Measurements from ENCODE around the gene EPS15. TPM values are rescaled to one million over a fixed set of nuclear protein-coding genes. Genes with fewer than 3 reads are reported as not detected.
A peak's percentile ranks its signal among the peaks of the same experiment; 100 is the strongest.

The EPS15 gene
- total and polyA plus RNA-seq, 2 donors (not counting 1 experiment from before 2014, with no cell fraction given) = 40.3 to 151 TPM

- Histone ChIP-seq H3K4me2 (replicated peaks; ENCODE audit: low read depth, low read length, poor library complexity, severe bottlenecking) (peak overlapping the region; percentile 70), H3K36me3 (replicated peaks in 1 of 2; ENCODE audit: control extremely low read depth in 1 of 2, control insufficient read depth in 1 of 2, extremely low read depth in 1 of 2, insufficient read depth in 2 of 2, low read length in 1 of 2) (no peaks in the 10 kb centered on the region), H3K27me3 (replicated peaks in 1 of 4; ENCODE audit: control extremely low read depth in 1 of 4, control insufficient read depth in 3 of 4, insufficient read depth in 4 of 4, low read length in 3 of 4) (no peaks in the 10 kb centered on the region), H3K4me3 (ENCODE audit: control extremely low read depth in 1 of 5, extremely low read depth in 1 of 5, insufficient read depth in 1 of 5, low read depth in 2 of 5, low read length in 4 of 5) (no peak overlapping the region), H4K20me1 (ENCODE audit: control insufficient read depth, insufficient read depth, low read length, poor library complexity, severe bottlenecking) (no peaks in the 10 kb centered on the region), H3K4me1 (ENCODE audit: control insufficient read depth in 2 of 2, insufficient read depth in 2 of 2, low read length in 2 of 2) (peaks cover 59 to 60% of the 10 kb centered on the region in 2 donors), H3K9me3 (ENCODE audit: control extremely low read depth in 1 of 3, control insufficient read depth in 2 of 3, insufficient read depth in 1 of 3, low read length in 2 of 3) (no peaks in the 10 kb centered on the region), H3K79me2 (ENCODE audit: control insufficient read depth, insufficient read depth, low read length) (peaks cover 4% of the 10 kb centered on the region), H3K9ac (ENCODE audit: low read length) (peak overlapping the region; percentile 35), H3K27ac (ENCODE audit: low read length in 2 of 2) (peak overlapping the region in 1 of 2 donors; percentile 84), H2AFZ (ENCODE audit: insufficient read depth, low read depth, low read length, poor library complexity, severe bottlenecking) (no peak overlapping the region)
- Mint-ChIP-seq H3K4me1 (peaks cover 55% of the 10 kb centered on the region), H3K9me3 (ENCODE audit: insufficient read depth) (no peaks in the 10 kb centered on the region), H3K27ac (no peak overlapping the region), H3K4me3 (peak overlapping the region; percentile 82), H3K27me3 (no peaks in the 10 kb centered on the region)
- TF ChIP-seq, protein P1, sequence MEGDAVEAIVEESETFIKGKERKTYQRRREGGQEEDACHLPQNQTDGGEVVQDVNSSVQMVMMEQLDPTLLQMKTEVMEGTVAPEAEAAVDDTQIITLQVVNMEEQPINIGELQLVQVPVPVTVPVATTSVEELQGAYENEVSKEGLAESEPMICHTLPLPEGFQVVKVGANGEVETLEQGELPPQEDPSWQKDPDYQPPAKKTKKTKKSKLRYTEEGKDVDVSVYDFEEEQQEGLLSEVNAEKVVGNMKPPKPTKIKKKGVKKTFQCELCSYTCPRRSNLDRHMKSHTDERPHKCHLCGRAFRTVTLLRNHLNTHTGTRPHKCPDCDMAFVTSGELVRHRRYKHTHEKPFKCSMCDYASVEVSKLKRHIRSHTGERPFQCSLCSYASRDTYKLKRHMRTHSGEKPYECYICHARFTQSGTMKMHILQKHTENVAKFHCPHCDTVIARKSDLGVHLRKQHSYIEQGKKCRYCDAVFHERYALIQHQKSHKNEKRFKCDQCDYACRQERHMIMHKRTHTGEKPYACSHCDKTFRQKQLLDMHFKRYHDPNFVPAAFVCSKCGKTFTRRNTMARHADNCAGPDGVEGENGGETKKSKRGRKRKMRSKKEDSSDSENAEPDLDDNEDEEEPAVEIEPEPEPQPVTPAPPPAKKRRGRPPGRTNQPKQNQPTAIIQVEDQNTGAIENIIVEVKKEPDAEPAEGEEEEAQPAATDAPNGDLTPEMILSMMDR (IDR thresholded peaks at IDR 0.05) = no peak
- no peak for ATAC-seq (ENCODE audit: low read depth)
- DNase-seq = no peak
- ChIA-PET POLR2A (no interaction called here), CTCF (interaction anchor here (0.7 to 1.5 kb wide), 3 partner anchors 33 to 49 kb away, joined by 3 read pairs; partner anchors contain the start of gene EPS15)
- WGBS (ENCODE audit: insufficient coverage) = 100% methylated on average over 6 of the region's 7 CpGs
- intact Hi-C loops (cut with micrococcal nuclease) = no loop called here
Observed at GRCh38 chr1:51568231-51568935, 49.3 kb upstream of the EPS15 start.

GRCh38 chr1:51567653-51568052, 48.6 kb upstream of the EPS15 start:
- DNase-seq = no peak
- intact Hi-C loops (cut with micrococcal nuclease) = no loop called here
- H3K4me1 Mint-ChIP-seq = peaks cover 55% of the 10 kb centered on the region
- ChIA-PET POLR2A (no interaction called here), CTCF (interaction anchor here (0.7 kb wide), 1 partner anchor 32 kb away, joined by 3 read pairs; no protein-coding TSS in a partner anchor)
- H3K9me3 ChIP-seq (ENCODE audit: control extremely low read depth in 1 of 3, control insufficient read depth in 2 of 3, insufficient read depth in 1 of 3, low read length in 2 of 3) = no peaks in the 10 kb centered on the region
- no peaks in the 10 kb centered on the region for H3K36me3 ChIP-seq (replicated peaks in 1 of 2; ENCODE audit: control extremely low read depth in 1 of 2, control insufficient read depth in 1 of 2, extremely low read depth in 1 of 2, insufficient read depth in 2 of 2, low read length in 1 of 2)
- no peaks in the 10 kb centered on the region for H3K27me3 ChIP-seq (replicated peaks in 1 of 4; ENCODE audit: control extremely low read depth in 1 of 4, control insufficient read depth in 3 of 4, insufficient read depth in 4 of 4, low read length in 3 of 4)
- no peaks in the 10 kb centered on the region for H4K20me1 ChIP-seq (ENCODE audit: control insufficient read depth, insufficient read depth, low read length, poor library complexity, severe bottlenecking)
- ATAC-seq (ENCODE audit: low read depth) = no peak
- H3K9me3 Mint-ChIP-seq (ENCODE audit: insufficient read depth) = no peaks in the 10 kb centered on the region
- peaks cover 59 to 61% of the 10 kb centered on the region in 2 donors for H3K4me1 ChIP-seq (ENCODE audit: control insufficient read depth in 2 of 2, insufficient read depth in 2 of 2, low read length in 2 of 2)
- no peak overlapping the region for H3K4me3 ChIP-seq (ENCODE audit: control extremely low read depth in 1 of 5, extremely low read depth in 1 of 5, insufficient read depth in 1 of 5, low read depth in 2 of 5, low read length in 4 of 5)
- no peak overlapping the region for H3K4me2 ChIP-seq (replicated peaks; ENCODE audit: low read depth, low read length, poor library complexity, severe bottlenecking)
- H3K9ac ChIP-seq (ENCODE audit: low read length) = no peak overlapping the region
- H3K27ac ChIP-seq (ENCODE audit: low read length in 2 of 2) = no peak overlapping the region
- peaks cover 4% of the 10 kb centered on the region for H3K79me2 ChIP-seq (ENCODE audit: control insufficient read depth, insufficient read depth, low read length)
- no peak overlapping the region for H2AFZ ChIP-seq (ENCODE audit: insufficient read depth, low read depth, low read length, poor library complexity, severe bottlenecking)
- no peak overlapping the region for H3K27ac Mint-ChIP-seq
- H3K27me3 Mint-ChIP-seq = no peaks in the 10 kb centered on the region
- TF ChIP-seq EZH2 (IDR thresholded peaks at IDR 0.05; ENCODE audit: borderline replicate concordance, insufficient read depth, low read depth, low read length, poor library complexity, severe bottlenecking) = no peak
- TF ChIP-seq, protein P1 (IDR thresholded peaks at IDR 0.05) = no peak
- H3K4me3 Mint-ChIP-seq = no peak overlapping the region

Measured in B cell (primary cell).